Esophagus muscularis mucosa (tissue), 3 donors: ENCODE measurements around the gene GDF7.

Source experiments
- EP300 ChIP-seq: sonication (generic); formaldehyde crosslinking; IDR thresholded peaks from one replicate; pipeline ENCODE4 v1.6.1; 2017; ENCODE audit warnings: antibody characterized with exemption
- TF ChIP-seq, protein P1 (sequence below), 3 experiments: fragments of 200-600 bp in 2 of 3; fragments of 450-650 bp in 1 of 3; sonication (generic) in 2 of 3; IDR thresholded peaks; one replicate each; pipeline ENCODE4 v1.5.1; 2017 to 2019; ENCODE audit warnings: antibody characterized with exemption in 3 of 3, mild to moderate bottlenecking in 2 of 3, moderate library complexity in 1 of 3

DNA sequence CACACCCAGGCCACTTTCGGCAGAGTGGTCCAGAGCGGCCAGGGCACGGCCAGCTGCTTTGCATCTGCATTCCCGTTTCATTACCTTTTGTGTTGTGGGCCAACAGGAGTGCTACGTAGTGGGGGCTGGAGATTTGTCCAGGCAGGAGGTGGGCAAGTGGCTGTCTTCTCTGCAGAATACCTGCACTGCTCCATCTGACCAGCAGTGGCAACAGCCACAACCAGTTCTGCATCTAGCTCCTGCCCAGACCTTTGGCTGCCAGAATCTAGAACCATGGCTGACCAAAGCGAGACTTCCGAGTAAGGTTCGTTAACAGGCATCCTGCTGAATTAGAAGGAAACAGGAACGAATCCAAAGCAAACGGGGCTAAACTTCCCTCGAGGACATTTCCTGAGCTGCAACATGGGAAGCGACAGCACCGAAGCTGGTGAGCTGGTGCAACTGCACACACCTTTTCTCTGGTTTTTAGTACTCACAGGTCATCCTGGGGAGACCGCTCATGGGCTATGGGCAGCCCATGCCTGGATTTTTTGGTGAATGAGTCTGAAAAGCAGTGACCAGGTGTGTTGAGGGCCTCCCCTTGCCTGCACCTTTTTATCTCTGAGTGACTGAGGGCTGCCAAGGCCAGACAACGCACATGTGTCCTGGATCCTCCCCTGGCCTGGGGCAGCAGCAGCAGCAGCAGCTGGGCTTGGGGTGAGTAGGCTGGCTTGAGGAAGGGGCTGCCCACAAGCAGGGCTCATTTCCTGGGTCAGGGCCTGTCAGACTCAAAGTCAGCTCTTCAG is 10.5 kb downstream of the GDF7 start:
- TF ChIP-seq, protein P1, sequence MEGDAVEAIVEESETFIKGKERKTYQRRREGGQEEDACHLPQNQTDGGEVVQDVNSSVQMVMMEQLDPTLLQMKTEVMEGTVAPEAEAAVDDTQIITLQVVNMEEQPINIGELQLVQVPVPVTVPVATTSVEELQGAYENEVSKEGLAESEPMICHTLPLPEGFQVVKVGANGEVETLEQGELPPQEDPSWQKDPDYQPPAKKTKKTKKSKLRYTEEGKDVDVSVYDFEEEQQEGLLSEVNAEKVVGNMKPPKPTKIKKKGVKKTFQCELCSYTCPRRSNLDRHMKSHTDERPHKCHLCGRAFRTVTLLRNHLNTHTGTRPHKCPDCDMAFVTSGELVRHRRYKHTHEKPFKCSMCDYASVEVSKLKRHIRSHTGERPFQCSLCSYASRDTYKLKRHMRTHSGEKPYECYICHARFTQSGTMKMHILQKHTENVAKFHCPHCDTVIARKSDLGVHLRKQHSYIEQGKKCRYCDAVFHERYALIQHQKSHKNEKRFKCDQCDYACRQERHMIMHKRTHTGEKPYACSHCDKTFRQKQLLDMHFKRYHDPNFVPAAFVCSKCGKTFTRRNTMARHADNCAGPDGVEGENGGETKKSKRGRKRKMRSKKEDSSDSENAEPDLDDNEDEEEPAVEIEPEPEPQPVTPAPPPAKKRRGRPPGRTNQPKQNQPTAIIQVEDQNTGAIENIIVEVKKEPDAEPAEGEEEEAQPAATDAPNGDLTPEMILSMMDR (IDR thresholded peaks at IDR 0.05): no peak
- TF ChIP-seq EP300: no peak
